Measurements from ENCODE around the gene NHSL1.
A peak's percentile ranks its signal among the peaks of the same experiment; 100 is the strongest.

Gene NHSL1

GRCh38 chr6:138468320-138469015 lies 30.8 kb downstream of the NHSL1 start:
- H3K4me1 ChIP-seq (ENCODE audit: control insufficient read depth, insufficient read depth, low read length, poor library complexity, severe bottlenecking) = no peaks in the 10 kb centered on the region
- DNase-seq = no peak
- no peaks in the 10 kb centered on the region for H3K36me3 ChIP-seq (ENCODE audit: control insufficient read depth, insufficient read depth, low read length)
- no peak overlapping the region for H3K4me3 ChIP-seq (ENCODE audit: insufficient read depth, low read depth, low read length, poor library complexity, severe bottlenecking)
- H3K27ac ChIP-seq (ENCODE audit: insufficient read depth, low read length, poor library complexity, severe bottlenecking) = no peak overlapping the region
- no peaks in the 10 kb centered on the region for H3K27me3 ChIP-seq (replicated peaks; ENCODE audit: control insufficient read depth, insufficient read depth, low read length, poor library complexity, severe bottlenecking)
- no peaks in the 10 kb centered on the region for H3K9me3 ChIP-seq (ENCODE audit: control insufficient read depth, low read length)

GRCh38 chr6:138467901-138468300 lies 31.4 kb downstream of the NHSL1 start:
- H3K27ac ChIP-seq (ENCODE audit: insufficient read depth, low read length, poor library complexity, severe bottlenecking) = no peak overlapping the region
- H3K27me3 ChIP-seq (replicated peaks; ENCODE audit: control insufficient read depth, insufficient read depth, low read length, poor library complexity, severe bottlenecking) = no peaks in the 10 kb centered on the region
- H3K36me3 ChIP-seq (ENCODE audit: control insufficient read depth, insufficient read depth, low read length) = no peaks in the 10 kb centered on the region
- no peak overlapping the region for H3K4me3 ChIP-seq (ENCODE audit: insufficient read depth, low read depth, low read length, poor library complexity, severe bottlenecking)
- H3K4me1 ChIP-seq (ENCODE audit: control insufficient read depth, insufficient read depth, low read length, poor library complexity, severe bottlenecking) = no peaks in the 10 kb centered on the region
- DNase-seq = no peak
- no peaks in the 10 kb centered on the region for H3K9me3 ChIP-seq (ENCODE audit: control insufficient read depth, low read length)

GRCh38 chr6:138465007-138465645 lies 34.2 kb downstream of the NHSL1 start:
- Histone ChIP-seq H3K9me3 (ENCODE audit: control insufficient read depth, low read length) (no peaks in the 10 kb centered on the region), H3K27ac (ENCODE audit: insufficient read depth, low read length, poor library complexity, severe bottlenecking) (no peak overlapping the region), H3K36me3 (ENCODE audit: control insufficient read depth, insufficient read depth, low read length) (no peaks in the 10 kb centered on the region), H3K4me1 (ENCODE audit: control insufficient read depth, insufficient read depth, low read length, poor library complexity, severe bottlenecking) (no peaks in the 10 kb centered on the region), H3K27me3 (replicated peaks; ENCODE audit: control insufficient read depth, insufficient read depth, low read length, poor library complexity, severe bottlenecking) (no peaks in the 10 kb centered on the region), H3K4me3 (ENCODE audit: insufficient read depth, low read depth, low read length, poor library complexity, severe bottlenecking) (no peak overlapping the region)
- no peak for DNase-seq

- H3K9me3 ChIP-seq (ENCODE audit: control insufficient read depth, low read length) = no peaks in the 10 kb centered on the region
- no peaks in the 10 kb centered on the region for H3K27me3 ChIP-seq (replicated peaks; ENCODE audit: control insufficient read depth, insufficient read depth, low read length, poor library complexity, severe bottlenecking)
- H3K27ac ChIP-seq (ENCODE audit: insufficient read depth, low read length, poor library complexity, severe bottlenecking) = no peak overlapping the region
These were observed 35.2 kb downstream of the NHSL1 start for GRCh38 chr6:138464085-138464484.

GRCh38 chr6:138461647-138462046 lies 37.6 kb downstream of the NHSL1 start:
- Histone ChIP-seq H3K27ac (ENCODE audit: insufficient read depth, low read length, poor library complexity, severe bottlenecking) (no peak overlapping the region), H3K27me3 (replicated peaks; ENCODE audit: control insufficient read depth, insufficient read depth, low read length, poor library complexity, severe bottlenecking) (no peaks in the 10 kb centered on the region), H3K9me3 (ENCODE audit: control insufficient read depth, low read length) (no peaks in the 10 kb centered on the region), H3K36me3 (ENCODE audit: control insufficient read depth, insufficient read depth, low read length) (no peaks in the 10 kb centered on the region), H3K4me3 (ENCODE audit: insufficient read depth, low read depth, low read length, poor library complexity, severe bottlenecking) (no peak overlapping the region), H3K4me1 (ENCODE audit: control insufficient read depth, insufficient read depth, low read length, poor library complexity, severe bottlenecking) (no peaks in the 10 kb centered on the region)
- no peak for DNase-seq

More at GRCh38 chr6:138464085-138464484, 35.2 kb downstream of the NHSL1 start:
- DNase-seq = no peak
- Histone ChIP-seq H3K36me3 (ENCODE audit: control insufficient read depth, insufficient read depth, low read length) (no peaks in the 10 kb centered on the region), H3K4me3 (ENCODE audit: insufficient read depth, low read depth, low read length, poor library complexity, severe bottlenecking) (no peak overlapping the region), H3K4me1 (ENCODE audit: control insufficient read depth, insufficient read depth, low read length, poor library complexity, severe bottlenecking) (no peaks in the 10 kb centered on the region)

GRCh38 chr6:138456401-138456790 lies 42.9 kb downstream of the NHSL1 start:
- H3K4me3 ChIP-seq (ENCODE audit: insufficient read depth, low read depth, low read length, poor library complexity, severe bottlenecking) = peak overlapping the region; percentile 31
- H3K9me3 ChIP-seq (ENCODE audit: control insufficient read depth, low read length) = no peaks in the 10 kb centered on the region
- H3K36me3 ChIP-seq (ENCODE audit: control insufficient read depth, insufficient read depth, low read length) = no peaks in the 10 kb centered on the region
- H3K4me1 ChIP-seq (ENCODE audit: control insufficient read depth, insufficient read depth, low read length, poor library complexity, severe bottlenecking) = peaks cover 17% of the 10 kb centered on the region
- peak overlapping the region; percentile 60 for H3K27ac ChIP-seq (ENCODE audit: insufficient read depth, low read length, poor library complexity, severe bottlenecking)
- no peaks in the 10 kb centered on the region for H3K27me3 ChIP-seq (replicated peaks; ENCODE audit: control insufficient read depth, insufficient read depth, low read length, poor library complexity, severe bottlenecking)
- DNase-seq = no peak

GRCh38 chr6:138455746-138456400 lies 43.4 kb downstream of the NHSL1 start:
- no peaks in the 10 kb centered on the region for H3K36me3 ChIP-seq (ENCODE audit: control insufficient read depth, insufficient read depth, low read length)
- no peaks in the 10 kb centered on the region for H3K9me3 ChIP-seq (ENCODE audit: control insufficient read depth, low read length)
- H3K4me1 ChIP-seq (ENCODE audit: control insufficient read depth, insufficient read depth, low read length, poor library complexity, severe bottlenecking) = peaks cover 17% of the 10 kb centered on the region
- no peaks in the 10 kb centered on the region for H3K27me3 ChIP-seq (replicated peaks; ENCODE audit: control insufficient read depth, insufficient read depth, low read length, poor library complexity, severe bottlenecking)
- H3K4me3 ChIP-seq (ENCODE audit: insufficient read depth, low read depth, low read length, poor library complexity, severe bottlenecking) = peak overlapping the region; percentile 31
- peak overlapping the region; percentile 60 for H3K27ac ChIP-seq (ENCODE audit: insufficient read depth, low read length, poor library complexity, severe bottlenecking)
- peak in 1 of 3 donors; percentile 19 for DNase-seq

- peak overlapping the region; percentile 60 for H3K27ac ChIP-seq (ENCODE audit: insufficient read depth, low read length, poor library complexity, severe bottlenecking)
- H3K4me3 ChIP-seq (ENCODE audit: insufficient read depth, low read depth, low read length, poor library complexity, severe bottlenecking) = peak overlapping the region; percentile 31
- H3K27me3 ChIP-seq (replicated peaks; ENCODE audit: control insufficient read depth, insufficient read depth, low read length, poor library complexity, severe bottlenecking) = no peaks in the 10 kb centered on the region
- no peaks in the 10 kb centered on the region for H3K36me3 ChIP-seq (ENCODE audit: control insufficient read depth, insufficient read depth, low read length)
- H3K4me1 ChIP-seq (ENCODE audit: control insufficient read depth, insufficient read depth, low read length, poor library complexity, severe bottlenecking) = peaks cover 17% of the 10 kb centered on the region
- DNase-seq = peak; percentile 8 to 34 (median 23)
- no peaks in the 10 kb centered on the region for H3K9me3 ChIP-seq (ENCODE audit: control insufficient read depth, low read length)
These were observed 44.1 kb downstream of the NHSL1 start for GRCh38 chr6:138454981-138455706.

GRCh38 chr6:138451043-138451442 lies 48.3 kb downstream of the NHSL1 start:
- DNase-seq = no peak
- Histone ChIP-seq H3K4me3 (ENCODE audit: insufficient read depth, low read depth, low read length, poor library complexity, severe bottlenecking) (no peak overlapping the region), H3K27me3 (replicated peaks; ENCODE audit: control insufficient read depth, insufficient read depth, low read length, poor library complexity, severe bottlenecking) (no peaks in the 10 kb centered on the region), H3K36me3 (ENCODE audit: control insufficient read depth, insufficient read depth, low read length) (no peaks in the 10 kb centered on the region), H3K9me3 (ENCODE audit: control insufficient read depth, low read length) (no peaks in the 10 kb centered on the region), H3K27ac (ENCODE audit: insufficient read depth, low read length, poor library complexity, severe bottlenecking) (no peak overlapping the region), H3K4me1 (ENCODE audit: control insufficient read depth, insufficient read depth, low read length, poor library complexity, severe bottlenecking) (peaks cover 13% of the 10 kb centered on the region)

All from effector memory CD4-positive, alpha-beta T cell (primary cell).